ENCODE results near the gene PRKAB2. TPM values are rescaled to one million over a fixed set of nuclear protein-coding genes. Genes with fewer than 3 reads are reported as not detected.
"Not testable (repeated sequence)": the region's sequence is repeated elsewhere in the genome, so short reads cannot be mapped to it uniquely, and the experiment has no call there.

The PRKAB2 gene
- total RNA-seq, 1 experiment from 2014 or later = 14.0 TPM

DNA sequence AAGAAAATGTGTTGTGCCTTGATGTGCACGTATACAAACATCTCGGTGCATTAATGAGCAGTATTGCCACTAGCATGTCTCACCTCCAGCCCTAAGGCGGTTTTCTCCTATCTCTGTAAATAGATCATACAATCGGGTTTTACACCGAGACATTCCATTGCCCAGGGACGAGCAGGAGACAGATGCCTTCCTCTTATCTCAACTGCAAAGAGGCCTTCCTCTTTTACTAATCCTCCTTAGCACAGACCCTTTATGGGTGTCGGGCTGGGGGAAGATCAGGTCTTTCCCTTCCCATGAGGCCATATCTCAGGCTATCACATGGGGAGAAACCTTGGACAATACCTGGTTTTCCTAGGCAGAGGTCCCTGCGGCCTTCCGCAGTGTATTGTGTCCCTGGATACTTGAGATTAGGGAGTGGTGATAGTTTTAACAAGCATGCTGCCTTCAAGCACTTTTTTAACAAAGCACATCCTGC, 65.8 kb downstream of the PRKAB2 start:
- H3K4me3 ChIP-seq; H3K9me3 ChIP-seq (replicated peaks); H3K4me1 ChIP-seq; H3K27ac ChIP-seq; H3K27me3 ChIP-seq; H3K36me3 ChIP-seq; DNase-seq: not testable (repeated sequence)

DNA sequence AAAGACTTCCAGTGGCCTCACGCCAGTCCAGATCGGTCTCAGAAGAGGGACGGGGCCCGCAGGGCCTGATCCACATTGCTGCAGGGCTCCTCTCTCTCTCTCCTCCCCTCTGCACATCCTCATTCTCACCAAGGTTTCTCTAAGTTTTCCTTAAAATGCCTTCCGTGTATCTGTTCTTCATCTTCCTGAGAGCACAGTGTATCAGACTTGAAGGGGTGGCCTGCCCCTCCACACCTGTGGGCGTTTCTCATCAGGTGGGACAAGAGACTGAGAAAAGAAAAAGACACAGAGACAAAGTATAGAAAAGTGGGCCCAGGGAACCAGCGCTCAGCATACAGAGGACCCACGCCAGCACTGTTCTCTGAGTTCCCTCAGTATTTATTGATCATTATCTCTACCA, 66.4 kb downstream of the PRKAB2 start:
- H3K4me1 ChIP-seq = no peaks in the 10 kb centered on the region
- no peaks in the 10 kb centered on the region for H3K27me3 ChIP-seq
- H3K4me3 ChIP-seq = no peak overlapping the region
- no peak for DNase-seq
- H3K36me3 ChIP-seq = no peaks in the 10 kb centered on the region
- no peaks in the 10 kb centered on the region for H3K9me3 ChIP-seq (replicated peaks)
- no peak overlapping the region for H3K27ac ChIP-seq

Other genes with a start within 250 kb of the PRKAB2 start
- gene NBPF12, start 234.1 kb downstream of the PRKAB2 start, total RNA-seq (2014; rRNA removed; shearing (Covaris generic)) = 4.3 TPM in 2 replicates
- gene FMO5, start 52.9 kb upstream of the PRKAB2 start, total RNA-seq (2014; rRNA removed; shearing (Covaris generic)) = not detected in 2 replicates
- 23.0 and 28.3 TPM in 2 replicates for gene CHD1L, start 70.2 kb upstream of the PRKAB2 start, total RNA-seq (2014; rRNA removed; shearing (Covaris generic))

Measured in SJCRH30 (cell line).